HEK293T (cell line): ENCODE data around the gene CAMSAP2.
A peak's percentile ranks its signal among the peaks of the same experiment; 100 is the strongest.
"Not testable (repeated sequence)": the region's sequence is repeated elsewhere in the genome, so short reads cannot be mapped to it uniquely, and the experiment has no call there.

ENCODE experiments used
- CTCF ChIA-PET: fragments of 350-600 bp; formaldehyde crosslinking; extraction: SDS; loops from one replicate; lab custom pipeline; 2021; ENCODE audit warnings: antibody characterized with exemption, inconsistent platforms; lab: Yijun Ruan, JAX
- POLR2A ChIA-PET: fragments of 350-600 bp; formaldehyde crosslinking; extraction: SDS; loops from one replicate; lab custom pipeline; 2020; ENCODE audit warnings: antibody characterized with exemption, inconsistent platforms; lab: Yijun Ruan, JAX
- DNase-seq: peaks from one replicate; pipeline ENCODE4 v3.0.0; 2012; ENCODE audit warnings: mixed read lengths; ENCODE audit errors: extremely low spot score
- ARNT ChIP-seq: fragments of 450-650 bp; IDR thresholded peaks from 2 replicates; pipeline ENCODE4 v1.6.1; 2017; ENCODE audit warnings: mild to moderate bottlenecking
- BHLHE40 ChIP-seq: fragments of 450-650 bp; IDR thresholded peaks from 2 replicates; pipeline ENCODE4 v1.6.1; 2016; ENCODE audit warnings: mild to moderate bottlenecking, moderate library complexity, borderline replicate concordance
- CTBP1 ChIP-seq: fragments of 450-650 bp; IDR thresholded peaks from 2 replicates; pipeline ENCODE4 v1.6.1; 2016; ENCODE audit warnings: borderline replicate concordance
- ELF4 ChIP-seq: fragments of 450-650 bp; IDR thresholded peaks from 2 replicates; pipeline ENCODE4 v1.6.1; 2017; ENCODE audit warnings: antibody characterized with exemption
- FOXA1 ChIP-seq: fragments of 450-650 bp; IDR thresholded peaks from 2 replicates; pipeline ENCODE4 v1.6.1; 2016; ENCODE audit warnings: mild to moderate bottlenecking
- FOXK2 ChIP-seq: fragments of 450-650 bp; IDR thresholded peaks from 2 replicates; pipeline ENCODE4 v1.6.1; 2016; ENCODE audit warnings: mild to moderate bottlenecking
- FOXM1 ChIP-seq: fragments of 450-650 bp; IDR thresholded peaks from 2 replicates; pipeline ENCODE4 v1.6.1; 2017; ENCODE audit warnings: mild to moderate bottlenecking, borderline replicate concordance
- HDGF ChIP-seq: fragments of 450-650 bp; IDR thresholded peaks from 2 replicates; pipeline ENCODE4 v1.6.1; 2017; ENCODE audit warnings: antibody characterized with exemption, borderline replicate concordance
- L3MBTL2 ChIP-seq: fragments of 450-650 bp; conservative IDR thresholded peaks from 2 replicates; pipeline ENCODE4 v1.6.1; 2016; ENCODE audit warnings: mild to moderate bottlenecking
- LEF1 ChIP-seq: fragments of 450-650 bp; IDR thresholded peaks from 2 replicates; pipeline ENCODE4 v1.6.1; 2017; ENCODE audit warnings: mild to moderate bottlenecking, borderline replicate concordance
- NFRKB ChIP-seq: fragments of 450-650 bp; IDR thresholded peaks from 2 replicates; pipeline ENCODE4 v1.6.1; 2016; ENCODE audit warnings: mild to moderate bottlenecking, moderate library complexity
- PKNOX1 ChIP-seq: fragments of 450-650 bp; IDR thresholded peaks from 2 replicates; pipeline ENCODE4 v1.6.1; 2016
- SP1 ChIP-seq: fragments of 450-650 bp; IDR thresholded peaks from 2 replicates; pipeline ENCODE4 v1.6.1; 2017
- SUZ12 ChIP-seq: fragments of 450-650 bp; IDR thresholded peaks from 2 replicates; pipeline ENCODE4 v1.6.1; 2016; ENCODE audit warnings: mild to moderate bottlenecking
- TARDBP ChIP-seq: fragments of 450-650 bp; IDR thresholded peaks from 2 replicates; pipeline ENCODE4 v1.6.1; 2016
- ZNF384 ChIP-seq: fragments of 450-650 bp; IDR thresholded peaks from 2 replicates; pipeline ENCODE4 v1.6.1; 2016

Gene CAMSAP2

GRCh38 chr1:200744143-200744542, 5.5 kb downstream of the CAMSAP2 start:
- TF ChIP-seq TARDBP: no peak
- peak; percentile 51; the same call in 1 of the 2 replicates for TF ChIP-seq PKNOX1
- no peak for TF ChIP-seq FOXA1
- DNase-seq: no peak
- POLR2A ChIA-PET: interaction anchor here (1.1 kb wide), 1 partner anchor 74 kb away, joined by 6 read pairs; the partner anchor contains the start of gene DDX59
- CTCF ChIA-PET: no interaction called here

- CTCF ChIA-PET: no interaction called here
- no peak for TF ChIP-seq LEF1
- no peak for TF ChIP-seq FOXK2
- no peak for TF ChIP-seq ELF4
- TF ChIP-seq L3MBTL2: no peak
- TF ChIP-seq NFRKB: no peak
- TF ChIP-seq BHLHE40: no peak
- no peak for TF ChIP-seq PKNOX1
- TF ChIP-seq FOXM1: no peak
- no peak for TF ChIP-seq HDGF
- TF ChIP-seq FOXA1: no peak
- no peak for TF ChIP-seq ZNF384
- TF ChIP-seq SUZ12: no peak
- no peak for TF ChIP-seq SP1
- TF ChIP-seq ARNT: no peak
- no peak for TF ChIP-seq TARDBP
- no peak for DNase-seq
- POLR2A ChIA-PET: interaction anchor here (1.1 kb wide), 1 partner anchor 79 kb away, joined by 4 read pairs; the partner anchor contains the start of gene DDX59
Measured at GRCh38 chr1:200749090-200749489, 10.4 kb downstream of the CAMSAP2 start.

GRCh38 chr1:200750749-200751148, 12.1 kb downstream of the CAMSAP2 start:
- DNase-seq, POLR2A ChIA-PET, CTCF ChIA-PET: not testable (repeated sequence)

- no peak for TF ChIP-seq ARNT
- TF ChIP-seq ELF4: no peak
- no peak for TF ChIP-seq FOXM1
- TF ChIP-seq PKNOX1: no peak
- TF ChIP-seq HDGF: no peak
- no peak for TF ChIP-seq ZNF384
- no peak for TF ChIP-seq SP1
- TF ChIP-seq NFRKB: no peak
- no peak for TF ChIP-seq FOXK2
- ChIA-PET CTCF (no interaction called here), POLR2A (no interaction called here)
- DNase-seq: no peak
Measured at GRCh38 chr1:200751717-200752116, 13.0 kb downstream of the CAMSAP2 start.

- CTCF ChIA-PET: interaction anchor here (0.6 kb wide), 1 partner anchor 132 kb away, joined by 6 read pairs; no protein-coding TSS in a partner anchor
- no peak for DNase-seq
- POLR2A ChIA-PET: no interaction called here
- TF ChIP-seq SP1 (no peak), FOXK2 (no peak), BHLHE40 (no peak), PKNOX1 (no peak), ELF4 (no peak), NFRKB (no peak), CTBP1 (no peak), FOXM1 (no peak), ARNT (no peak), FOXA1 (no peak), HDGF (no peak), LEF1 (no peak)
Measured at GRCh38 chr1:200753650-200754198, 15.0 kb downstream of the CAMSAP2 start.

GRCh38 chr1:200755456-200755855, 16.8 kb downstream of the CAMSAP2 start:
- ChIA-PET POLR2A (no interaction called here), CTCF (interaction anchor here (0.9 kb wide), 1 partner anchor 11 kb away, joined by 3 read pairs; no protein-coding TSS in a partner anchor)
- DNase-seq: no peak
- TF ChIP-seq SUZ12: no peak
- TF ChIP-seq SP1: no peak
- no peak for TF ChIP-seq HDGF
- TF ChIP-seq CTBP1: no peak
- TF ChIP-seq LEF1: no peak
- no peak for TF ChIP-seq FOXA1
- no peak for TF ChIP-seq L3MBTL2
- TF ChIP-seq PKNOX1: no peak
- TF ChIP-seq BHLHE40: no peak
- TF ChIP-seq FOXK2: no peak
- TF ChIP-seq NFRKB: no peak
